CD4-positive, alpha-beta T cell (primary cell): ENCODE results near the gene PPP1CA. TPM values are rescaled to one million over a fixed set of nuclear protein-coding genes. Genes with fewer than 3 reads are reported as not detected.

ENCODE experiments used
- ATAC-seq: fragments of 200-7000 bp; cut with Tn5 transposase; one replicate; pipeline ENCODE4 v1.10.0; 2022; ENCODE audit warnings: mild to moderate bottlenecking; ENCODE audit not compliant: poor library complexity
- CTCF ChIA-PET: fragments of 350-600 bp; sonication (Branson Sonifier 250); formaldehyde crosslinking; loops from one replicate; lab custom pipeline; 2021; ENCODE audit warnings: antibody characterized with exemption, inconsistent platforms; lab: Charles Lee
- POLR2A ChIA-PET: fragments of 350-600 bp; sonication (Branson Sonifier 250); formaldehyde crosslinking; loops from one replicate; lab custom pipeline; 2021; ENCODE audit warnings: antibody characterized with exemption, inconsistent platforms; lab: Charles Lee
- DNase-seq, 14 experiments: peaks; one replicate each; pipeline ENCODE4 v3.0.0-alpha.2; 2013 to 2020; ENCODE audit warnings: mixed read lengths in 2 of 14
- H3K27ac ChIP-seq, 2 donors: one replicate each; pipeline versions ENCODE4 v1.5.1 to v1.7.0; 2013; ENCODE audit warnings: low read length in 2 of 2, low read depth in 1 of 2, mild to moderate bottlenecking in 1 of 2
- H3K27me3 ChIP-seq, 2 experiments: 1 replicate in 1 of 2; 2 replicates in 1 of 2; pipeline versions ENCODE4 v1.6.1 to v1.7.0; 2013; ENCODE audit warnings: low read length in 2 of 2, control low read depth in 1 of 2, mild to moderate bottlenecking in 1 of 2, moderate library complexity in 1 of 2; ENCODE audit not compliant: insufficient read depth in 2 of 2, control insufficient read depth in 1 of 2
- H3K36me3 ChIP-seq: one replicate; pipeline ENCODE4 v1.6.1; 2013; ENCODE audit warnings: low read length, control low read depth; ENCODE audit not compliant: insufficient read depth
- H3K4me1 ChIP-seq: one replicate; pipeline ENCODE4 v1.6.1; 2013; ENCODE audit warnings: low read length, control low read depth; ENCODE audit not compliant: insufficient read depth
- H3K4me3 ChIP-seq: one replicate; pipeline ENCODE4 v1.5.1; 2013; ENCODE audit warnings: mild to moderate bottlenecking, low read length, moderate library complexity
- H3K9me3 ChIP-seq, 2 experiments: 1 replicate in 1 of 2; 2 replicates in 1 of 2; pipeline versions ENCODE4 v1.6.1 to v1.7.0; 2013; ENCODE audit warnings: low read length in 2 of 2, mild to moderate bottlenecking in 2 of 2, control low read depth in 1 of 2, moderate library complexity in 1 of 2; ENCODE audit not compliant: control insufficient read depth in 1 of 2, insufficient read depth in 1 of 2
- H3K27ac Mint-ChIP-seq: one replicate; pipeline ENCODE4 v1.8.0; 2020; ENCODE audit warnings: mixed read lengths
- H3K27me3 Mint-ChIP-seq: one replicate; pipeline ENCODE4 v1.8.0; 2021; ENCODE audit warnings: mixed read lengths
- H3K36me3 Mint-ChIP-seq: one replicate; pipeline ENCODE4 v1.8.0; 2021; ENCODE audit warnings: low read depth, mixed read lengths
- H3K4me1 Mint-ChIP-seq: one replicate; pipeline ENCODE4 v1.8.0; 2021; ENCODE audit warnings: low read depth, mixed read lengths
- H3K4me3 Mint-ChIP-seq: one replicate; pipeline ENCODE4 v1.8.0; 2020; ENCODE audit warnings: mild to moderate bottlenecking, mixed read lengths
- H3K9me3 Mint-ChIP-seq: one replicate; pipeline ENCODE4 v1.8.0; 2020; ENCODE audit warnings: mixed read lengths
- intact Hi-C, 2 experiments: fragments of 100-400 bp; cut with DNase I in 1 of 2; cut with micrococcal nuclease in 1 of 2; formaldehyde crosslinking; loops; one replicate each; pipeline versions ENCODE4 v1.15.1 to v1.9.0; 2023 to 2025; cut with DNase I, micrococcal nuclease
- total RNA-seq, 174 experiments: library from RNA in 2 of 174; stranded (reverse) in 2 of 174; gene quantifications; one replicate each; pipeline ENCODE4 v1.2.3 and lab custom pipeline; 2021 to 2026
- TF ChIP-seq, protein P1 (sequence below): fragments of 200-600 bp; IDR thresholded peaks from one replicate; pipeline ENCODE4 v1.8.0; 2022; ENCODE audit warnings: antibody characterized with exemption, mild to moderate bottlenecking

Gene PPP1CA
- total RNA-seq, 2 experiments from 2014 or later: 42.0 to 45.5 TPM

DNA sequence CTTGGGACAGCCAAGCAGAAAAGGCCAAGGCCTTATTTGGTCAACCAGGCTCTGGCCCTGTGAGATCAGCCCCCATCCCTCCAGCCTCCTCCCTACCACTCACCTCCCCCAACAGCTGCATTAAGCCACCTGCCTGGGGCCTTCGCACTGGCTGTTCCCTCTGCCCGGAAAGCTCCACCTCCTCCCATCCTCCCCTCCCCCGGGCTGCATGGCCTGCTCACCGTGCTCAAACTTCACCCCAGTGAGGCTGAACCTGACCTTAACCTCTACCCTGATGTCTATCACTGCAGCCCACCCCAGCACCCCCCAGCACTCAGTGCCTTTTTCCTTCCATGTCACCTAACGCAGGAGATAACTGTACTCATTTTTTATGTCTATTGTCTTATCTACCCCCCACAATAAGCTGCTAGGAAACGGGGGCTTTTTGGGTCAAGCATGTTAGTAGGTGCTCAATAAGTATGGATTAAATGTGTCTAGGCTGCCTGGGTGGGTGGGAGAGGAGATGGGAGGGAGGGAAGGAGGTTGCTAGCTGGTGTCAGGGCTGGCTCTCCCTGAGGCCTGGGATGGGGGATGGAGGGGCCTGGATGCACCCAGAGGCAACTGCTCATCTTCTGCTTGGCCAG, 34.9 kb upstream of the PPP1CA start:
- TF ChIP-seq, protein P1, sequence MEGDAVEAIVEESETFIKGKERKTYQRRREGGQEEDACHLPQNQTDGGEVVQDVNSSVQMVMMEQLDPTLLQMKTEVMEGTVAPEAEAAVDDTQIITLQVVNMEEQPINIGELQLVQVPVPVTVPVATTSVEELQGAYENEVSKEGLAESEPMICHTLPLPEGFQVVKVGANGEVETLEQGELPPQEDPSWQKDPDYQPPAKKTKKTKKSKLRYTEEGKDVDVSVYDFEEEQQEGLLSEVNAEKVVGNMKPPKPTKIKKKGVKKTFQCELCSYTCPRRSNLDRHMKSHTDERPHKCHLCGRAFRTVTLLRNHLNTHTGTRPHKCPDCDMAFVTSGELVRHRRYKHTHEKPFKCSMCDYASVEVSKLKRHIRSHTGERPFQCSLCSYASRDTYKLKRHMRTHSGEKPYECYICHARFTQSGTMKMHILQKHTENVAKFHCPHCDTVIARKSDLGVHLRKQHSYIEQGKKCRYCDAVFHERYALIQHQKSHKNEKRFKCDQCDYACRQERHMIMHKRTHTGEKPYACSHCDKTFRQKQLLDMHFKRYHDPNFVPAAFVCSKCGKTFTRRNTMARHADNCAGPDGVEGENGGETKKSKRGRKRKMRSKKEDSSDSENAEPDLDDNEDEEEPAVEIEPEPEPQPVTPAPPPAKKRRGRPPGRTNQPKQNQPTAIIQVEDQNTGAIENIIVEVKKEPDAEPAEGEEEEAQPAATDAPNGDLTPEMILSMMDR: no peak
- intact Hi-C loops: loop anchor here (1.0 to 2.0 kb wide), 6 partner anchors 10 to 70 kb away; partner anchors contain the start of genes PPP1CA (in 1 of the 2) and TMEM134 (in 1 of the 2)
- Mint-ChIP-seq H3K36me3 (peaks cover 63% of the 10 kb centered on the region), H3K4me1 (peaks cover 71% of the 10 kb centered on the region), H3K4me3 (peak overlapping the region; percentile 98), H3K9me3 (no peaks in the 10 kb centered on the region), H3K27me3 (no peaks in the 10 kb centered on the region), H3K27ac (peak overlapping the region; percentile 98)
- Histone ChIP-seq H3K4me3 (peak overlapping the region; percentile 97), H3K4me1 (peaks cover 81% of the 10 kb centered on the region), H3K27me3 (no peaks in the 10 kb centered on the region), H3K36me3 (peaks cover 47% of the 10 kb centered on the region), H3K27ac (peak overlapping the region in 1 of 2 donors; percentile 94), H3K9me3 (no peaks in the 10 kb centered on the region)
- CTCF ChIA-PET: interaction anchor here (0.9 to 4.3 kb wide), 8 partner anchors 16 to 91 kb away, joined by 3 to 21 read pairs (median 4); partner anchors contain the start of genes PPP1CA and TBC1D10C
- ATAC-seq (peak; percentile 13), DNase-seq (peak in 13 of 14 experiments; percentile 55 to 82 (median 69))
- POLR2A ChIA-PET: interaction anchor here (0.6 to 17.7 kb wide), 27 partner anchors 8 to 1937 kb away, joined by 3 to 411 read pairs (median 11); partner anchors contain the start of genes AIP, CABP4, CARNS1 and CDK2AP2

DNA sequence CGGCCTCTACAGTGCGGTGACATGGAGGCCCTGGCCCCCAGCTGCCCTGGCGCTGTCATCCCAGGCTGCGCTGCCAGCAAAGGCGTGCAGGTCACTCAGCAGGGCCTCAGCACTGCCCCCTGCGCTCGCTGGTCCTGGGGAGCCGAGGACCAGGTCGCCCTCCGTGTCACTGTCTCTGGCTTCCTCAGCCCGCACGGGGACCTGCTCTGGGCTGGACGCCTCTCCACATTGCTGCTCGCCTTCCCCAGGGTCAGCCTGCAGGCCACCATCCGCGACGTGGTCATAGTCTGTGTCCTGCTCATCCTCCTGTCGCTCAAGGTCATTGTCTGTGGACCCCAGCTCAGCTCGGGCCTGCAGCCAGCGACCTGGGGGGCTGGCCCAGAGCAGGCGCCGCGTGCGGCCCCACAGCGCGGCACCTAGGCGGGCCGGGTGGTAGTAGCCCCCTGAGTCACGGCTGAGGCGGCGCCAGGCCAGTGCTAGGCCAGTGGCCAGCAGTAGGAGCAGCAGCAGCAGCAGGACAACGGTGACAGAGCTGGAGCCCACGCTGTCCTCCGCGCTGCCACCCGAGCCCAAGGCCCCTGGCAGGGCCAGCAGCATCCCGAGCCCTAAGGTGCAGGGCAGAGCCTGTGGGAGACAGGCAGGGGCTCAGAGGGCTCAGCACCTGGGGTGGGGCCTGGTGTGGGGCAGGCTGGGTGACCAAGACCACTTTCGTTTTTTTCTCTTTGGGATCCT, 34.2 kb upstream of the PPP1CA start:
- TF ChIP-seq, protein P1: no peak
- intact Hi-C loops: loop anchor here (2.0 kb wide), 5 partner anchors 27 to 71 kb away; partner anchors contain the start of genes PPP1CA (in 1 of the 2) and TMEM134 (in 1 of the 2)
- Mint-ChIP-seq H3K27me3 (no peaks in the 10 kb centered on the region), H3K36me3 (peaks cover 68% of the 10 kb centered on the region), H3K4me1 (peaks cover 65% of the 10 kb centered on the region), H3K9me3 (no peaks in the 10 kb centered on the region), H3K27ac (peak overlapping the region; percentile 98), H3K4me3 (peak overlapping the region; percentile 98)
- Histone ChIP-seq H3K27ac (peak overlapping the region in 1 of 2 donors; percentile 94), H3K27me3 (no peaks in the 10 kb centered on the region), H3K9me3 (no peaks in the 10 kb centered on the region), H3K36me3 (peaks cover 51% of the 10 kb centered on the region), H3K4me1 (peaks cover 79% of the 10 kb centered on the region), H3K4me3 (peak overlapping the region; percentile 97)
- ChIA-PET CTCF (interaction anchor here (0.9 to 4.3 kb wide), 4 partner anchors 29 to 90 kb away, joined by 3 to 21 read pairs (median 4); partner anchors contain the start of gene PPP1CA), POLR2A (interaction anchor here (0.6 to 17.7 kb wide), 19 partner anchors 7 to 1937 kb away, joined by 3 to 411 read pairs (median 21); partner anchors contain the start of genes AIP, CABP4, CARNS1 and CLCF1)
- ATAC-seq (no peak), DNase-seq (no peak)

DNA sequence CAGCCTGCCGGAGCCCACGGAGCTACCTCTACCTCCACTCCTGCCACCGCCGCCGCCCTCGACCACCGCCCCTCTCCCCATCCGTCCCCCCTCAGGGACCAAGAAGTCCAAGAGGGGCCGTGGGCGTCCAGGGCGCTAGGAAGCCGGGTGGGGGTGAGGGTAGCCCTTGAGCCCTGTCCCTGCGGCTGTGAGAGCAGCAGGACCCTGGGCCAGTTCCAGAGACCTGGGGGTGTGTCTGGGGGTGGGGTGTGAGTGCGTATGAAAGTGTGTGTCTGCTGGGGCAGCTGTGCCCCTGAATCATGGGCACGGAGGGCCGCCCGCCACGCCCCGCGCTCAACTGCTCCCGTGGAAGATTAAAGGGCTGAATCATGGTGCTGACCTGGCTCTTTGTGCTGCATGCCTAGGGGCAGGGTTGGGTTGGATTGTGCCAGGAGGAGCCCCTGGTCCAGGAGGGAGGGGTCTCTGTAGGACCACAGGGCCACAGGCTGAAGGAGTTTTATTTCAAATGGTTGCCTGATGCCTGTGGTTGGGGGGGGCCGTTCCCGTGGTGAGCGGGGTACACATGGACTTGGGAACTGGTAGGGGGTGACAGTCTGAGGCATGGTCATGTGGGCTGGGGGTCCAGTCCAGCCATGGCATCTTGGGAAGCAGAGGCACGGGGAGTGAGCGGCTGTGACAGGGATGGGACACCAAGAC, 33.5 kb upstream of the PPP1CA start:
- H3K4me3 ChIP-seq: peak overlapping the region; percentile 97
- intact Hi-C loops: loop anchor here in 1 of 2 experiments (2.0 kb wide), 1 partner anchor 28 kb away; no protein-coding TSS in a partner anchor
- ATAC-seq: no peak
- Mint-ChIP-seq H3K27me3 (no peaks in the 10 kb centered on the region), H3K4me1 (peaks cover 58% of the 10 kb centered on the region), H3K4me3 (peak overlapping the region; percentile 98), H3K9me3 (no peaks in the 10 kb centered on the region), H3K27ac (peak overlapping the region; percentile 78), H3K36me3 (peaks cover 68% of the 10 kb centered on the region)
- TF ChIP-seq, protein P1: no peak
- peak in 1 of 14 experiments; percentile 37 for DNase-seq
- peak overlapping the region; percentile 52 to 94 for H3K27ac ChIP-seq
- ChIA-PET POLR2A (interaction anchor here (1.3 to 17.7 kb wide), 9 partner anchors 9 to 50 kb away, joined by 6 to 411 read pairs (median 87); partner anchors contain the start of genes AIP, CARNS1, PPP1CA and TBC1D10C), CTCF (no interaction called here)
- no peaks in the 10 kb centered on the region for H3K9me3 ChIP-seq
- peaks cover 77% of the 10 kb centered on the region for H3K4me1 ChIP-seq
- peaks cover 51% of the 10 kb centered on the region for H3K36me3 ChIP-seq
- no peaks in the 10 kb centered on the region for H3K27me3 ChIP-seq
